Measurements from ENCODE around the gene RABGAP1L.

GRCh38 chr1:174988986-174989385 lies 829.7 kb downstream of the RABGAP1L start:
- TF ChIP-seq CTCF (conservative IDR thresholded peaks at IDR 0.05): no peak
- TF ChIP-seq EZH2 (IDR thresholded peaks at IDR 0.05; ENCODE audit: low read depth): no peak
